Breast epithelium (tissue), 3 donors: ENCODE measurements around the gene HSBP1.

ENCODE experiments used
- POLR2A ChIP-seq: fragments of 450-650 bp; IDR thresholded peaks from one replicate; pipeline ENCODE4 v1.6.1; 2016; ENCODE audit warnings: antibody characterized with exemption, mild to moderate bottlenecking, moderate library complexity
- TF ChIP-seq, protein P1 (sequence below), 3 donors: fragments of 450-650 bp; IDR thresholded peaks; one replicate each; pipeline ENCODE4 v1.5.1; 2016 to 2017; ENCODE audit warnings: antibody characterized with exemption in 3 of 3, mild to moderate bottlenecking in 3 of 3, moderate library complexity in 3 of 3

DNA sequence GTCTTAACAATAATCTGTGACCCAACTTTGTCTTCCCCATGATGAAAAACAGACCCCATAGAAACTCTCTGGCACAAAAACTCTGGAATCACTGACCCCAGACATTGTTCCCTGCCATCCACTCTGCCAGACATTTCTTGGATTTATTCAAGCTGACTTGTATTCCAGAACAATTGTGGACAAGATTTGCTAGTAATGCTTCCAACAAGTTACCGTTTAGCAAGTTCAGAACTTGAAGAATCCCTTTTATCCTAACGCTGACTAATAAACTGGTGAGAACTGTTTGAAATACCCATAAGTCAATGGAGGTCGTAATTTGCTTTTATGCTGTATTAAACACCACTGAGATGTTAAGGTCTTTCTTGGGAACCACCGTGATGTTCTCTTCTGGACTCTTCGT, 10.5 kb downstream of the HSBP1 start:
- TF ChIP-seq, protein P1, sequence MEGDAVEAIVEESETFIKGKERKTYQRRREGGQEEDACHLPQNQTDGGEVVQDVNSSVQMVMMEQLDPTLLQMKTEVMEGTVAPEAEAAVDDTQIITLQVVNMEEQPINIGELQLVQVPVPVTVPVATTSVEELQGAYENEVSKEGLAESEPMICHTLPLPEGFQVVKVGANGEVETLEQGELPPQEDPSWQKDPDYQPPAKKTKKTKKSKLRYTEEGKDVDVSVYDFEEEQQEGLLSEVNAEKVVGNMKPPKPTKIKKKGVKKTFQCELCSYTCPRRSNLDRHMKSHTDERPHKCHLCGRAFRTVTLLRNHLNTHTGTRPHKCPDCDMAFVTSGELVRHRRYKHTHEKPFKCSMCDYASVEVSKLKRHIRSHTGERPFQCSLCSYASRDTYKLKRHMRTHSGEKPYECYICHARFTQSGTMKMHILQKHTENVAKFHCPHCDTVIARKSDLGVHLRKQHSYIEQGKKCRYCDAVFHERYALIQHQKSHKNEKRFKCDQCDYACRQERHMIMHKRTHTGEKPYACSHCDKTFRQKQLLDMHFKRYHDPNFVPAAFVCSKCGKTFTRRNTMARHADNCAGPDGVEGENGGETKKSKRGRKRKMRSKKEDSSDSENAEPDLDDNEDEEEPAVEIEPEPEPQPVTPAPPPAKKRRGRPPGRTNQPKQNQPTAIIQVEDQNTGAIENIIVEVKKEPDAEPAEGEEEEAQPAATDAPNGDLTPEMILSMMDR (IDR thresholded peaks at IDR 0.05): no peak
- TF ChIP-seq POLR2A: no peak
